WTC11 (cell line): Measurements from ENCODE around the gene TMEM260. TPM values are rescaled to one million over a fixed set of nuclear protein-coding genes. Genes with fewer than 3 reads are reported as not detected.

Source experiments
- ATAC-seq: fragments of 200-7000 bp; cut with Tn5 transposase; 2 replicates; pipeline ENCODE4 v1.10.0; 2021; ENCODE audit warnings: mild to moderate bottlenecking, moderate library complexity
- CTCF ChIA-PET: fragments of 300-600 bp; sonication (Branson Sonifier 250); formaldehyde crosslinking; loops from one replicate; lab custom pipeline; 2021; ENCODE audit warnings: antibody characterized with exemption; lab: Charles Lee
- POLR2A ChIA-PET: fragments of 350-600 bp; sonication (Branson Sonifier 250); formaldehyde crosslinking; loops from one replicate; lab custom pipeline; 2021; ENCODE audit warnings: antibody characterized with exemption; lab: Charles Lee
- DNase-seq: peaks from one replicate; pipeline ENCODE4 v3.0.0; 2021; ENCODE audit warnings: low spot score
- H3K27ac Mint-ChIP-seq: 2 replicates; pipeline ENCODE4 v1.8.0; 2021; ENCODE audit warnings: mixed read lengths
- H3K27me3 Mint-ChIP-seq: 2 replicates; pipeline ENCODE4 v1.8.0; 2021; ENCODE audit warnings: low read depth, mild to moderate bottlenecking, moderate library complexity, mixed read lengths
- H3K36me3 Mint-ChIP-seq: 2 replicates; pipeline ENCODE4 v1.8.0; 2021; ENCODE audit warnings: mixed read lengths
- H3K4me1 Mint-ChIP-seq: 2 replicates; pipeline ENCODE4 v1.8.0; 2022; ENCODE audit warnings: mixed read lengths
- H3K4me3 Mint-ChIP-seq: 2 replicates; pipeline ENCODE4 v1.8.0; 2021; ENCODE audit warnings: mild to moderate bottlenecking, moderate library complexity, mixed read lengths
- H3K9me3 Mint-ChIP-seq: 2 replicates; pipeline ENCODE4 v1.8.0; 2021; ENCODE audit warnings: mixed read lengths
- ARID4B ChIP-seq: sonication (generic); formaldehyde crosslinking; IDR thresholded peaks from 2 replicates; pipeline ENCODE4 v1.8.0; 2023; ENCODE audit warnings: missing genetic modification reagents, mild to moderate bottlenecking, borderline replicate concordance
- CREB1 ChIP-seq: sonication (generic); formaldehyde crosslinking; IDR thresholded peaks from 2 replicates; pipeline ENCODE4 v1.8.0; 2023; ENCODE audit warnings: mild to moderate bottlenecking, missing genetic modification reagents
- ERG ChIP-seq: fragments of 250-450 bp; sonication (Bioruptor Pico); IDR thresholded peaks from 2 replicates; pipeline ENCODE4 v1.8.0; 2021; ENCODE audit warnings: mild to moderate bottlenecking
- FOXJ3 ChIP-seq: sonication (generic); formaldehyde crosslinking; IDR thresholded peaks from 2 replicates; pipeline ENCODE4 v1.9.0; 2021; ENCODE audit warnings: missing genetic modification reagents, mild to moderate bottlenecking, borderline replicate concordance
- JAZF1 ChIP-seq: fragments of 250-450 bp; sonication (Bioruptor Pico); IDR thresholded peaks from 2 replicates; pipeline ENCODE4 v1.9.0; 2021; ENCODE audit warnings: moderate library complexity, mild to moderate bottlenecking, inconsistent platforms
- MAX ChIP-seq: sonication (generic); formaldehyde crosslinking; IDR thresholded peaks from 2 replicates; pipeline ENCODE4 v1.8.0; 2022; ENCODE audit warnings: mild to moderate bottlenecking, missing genetic modification reagents
- MXD4 ChIP-seq: fragments of 250-450 bp; sonication (Bioruptor Pico); IDR thresholded peaks from 2 replicates; pipeline ENCODE4 v1.8.0; 2021; ENCODE audit warnings: mild to moderate bottlenecking, moderate library complexity, borderline replicate concordance
- MYBL2 ChIP-seq: sonication (generic); formaldehyde crosslinking; IDR thresholded peaks from 2 replicates; pipeline ENCODE4 v1.8.1; 2023; ENCODE audit warnings: mild to moderate bottlenecking, moderate library complexity, missing genetic modification reagents
- NFATC4 ChIP-seq: fragments of 250-450 bp; sonication (Bioruptor Pico); IDR thresholded peaks from 2 replicates; pipeline ENCODE4 v1.9.0; 2021; ENCODE audit warnings: mild to moderate bottlenecking
- OVOL2 ChIP-seq: fragments of 250-450 bp; sonication (Bioruptor Pico); IDR thresholded peaks from 2 replicates; pipeline ENCODE4 v1.9.0; 2021; ENCODE audit warnings: mild to moderate bottlenecking, borderline replicate concordance
- PRDM15 ChIP-seq: sonication (generic); formaldehyde crosslinking; IDR thresholded peaks from 2 replicates; pipeline ENCODE4 v1.8.0; 2022; ENCODE audit warnings: missing genetic modification reagents
- SMAD3 ChIP-seq: sonication (generic); formaldehyde crosslinking; IDR thresholded peaks from 2 replicates; pipeline ENCODE4 v1.8.0; 2022; ENCODE audit warnings: missing genetic modification reagents, mild to moderate bottlenecking, borderline replicate concordance
- SP1 ChIP-seq: sonication (generic); formaldehyde crosslinking; conservative IDR thresholded peaks from 2 replicates; pipeline ENCODE4 v1.8.1; 2022; ENCODE audit warnings: missing genetic modification reagents
- TEAD4 ChIP-seq: sonication (generic); formaldehyde crosslinking; IDR thresholded peaks from 2 replicates; pipeline ENCODE4 v1.8.0; 2022; ENCODE audit warnings: mild to moderate bottlenecking, missing genetic modification reagents
- ZNF263 ChIP-seq: sonication (generic); formaldehyde crosslinking; IDR thresholded peaks from 2 replicates; pipeline ENCODE4 v1.8.1; 2022; ENCODE audit warnings: low read depth, mild to moderate bottlenecking, moderate library complexity, missing genetic modification reagents
- ZNF281 ChIP-seq: sonication (generic); formaldehyde crosslinking; IDR thresholded peaks from 2 replicates; pipeline ENCODE4 v1.8.0; 2023; ENCODE audit warnings: mild to moderate bottlenecking, missing genetic modification reagents
- ZNF396 ChIP-seq: fragments of 250-450 bp; sonication (Bioruptor Pico); IDR thresholded peaks from 2 replicates; pipeline ENCODE4 v1.8.0; 2021; ENCODE audit warnings: mild to moderate bottlenecking, moderate library complexity, borderline replicate concordance
- ZNF423 ChIP-seq: fragments of 250-450 bp; sonication (Bioruptor Pico); IDR thresholded peaks from 2 replicates; pipeline ENCODE4 v2.1.2; 2022; ENCODE audit warnings: mild to moderate bottlenecking, moderate library complexity
- ZNF425 ChIP-seq: fragments of 250-450 bp; sonication (Bioruptor Pico); conservative IDR thresholded peaks from 2 replicates; pipeline ENCODE4 v1.9.0; 2021; ENCODE audit warnings: mild to moderate bottlenecking
- total RNA-seq: library from RNA; stranded (reverse); gene quantifications from 3 replicates; pipeline ENCODE4 v1.2.3, GENCODE V29; 2021

Gene TMEM260
- total RNA-seq, 1 experiment from 2014 or later, result 17.9 TPM

GRCh38 chr14:56650979-56651378 is 71.4 kb downstream of the TMEM260 start:
- DNase-seq (no peak), ATAC-seq (no peak)
- no peak overlapping the region for H3K27ac Mint-ChIP-seq
- no peak overlapping the region for H3K4me3 Mint-ChIP-seq
- POLR2A ChIA-PET, result no interaction called here
- peaks cover 27% of the 10 kb centered on the region for H3K4me1 Mint-ChIP-seq
- no peaks in the 10 kb centered on the region; the same call in 1 of the 2 replicates for H3K27me3 Mint-ChIP-seq
- no peaks in the 10 kb centered on the region; the same call in 1 of the 2 replicates for H3K36me3 Mint-ChIP-seq
- CTCF ChIA-PET, result interaction anchor here (0.5 kb wide), 1 partner anchor 97 kb away, joined by 4 read pairs; no protein-coding TSS in a partner anchor
- H3K9me3 Mint-ChIP-seq, result no peaks in the 10 kb centered on the region
- TF ChIP-seq PRDM15 (CRISPR knock-in tag) (no peak), SMAD3 (CRISPR knock-in tag) (no peak), CREB1 (no peak), ZNF263 (CRISPR knock-in tag) (no peak), NFATC4 (CRISPR knock-in tag) (no peak), OVOL2 (CRISPR knock-in tag) (no peak), SP1 (no peak), MAX (CRISPR knock-in tag) (no peak), ZNF425 (CRISPR knock-in tag) (no peak), ERG (CRISPR knock-in tag) (no peak), MYBL2 (no peak), FOXJ3 (no peak), ARID4B (CRISPR knock-in tag) (no peak), ZNF281 (CRISPR knock-in tag) (no peak), JAZF1 (CRISPR knock-in tag) (no peak), ZNF423 (CRISPR knock-in tag) (no peak), TEAD4 (no peak), ZNF396 (CRISPR knock-in tag) (no peak), MXD4 (no peak)
